GM04504 (cell line): ENCODE measurements around the gene CMTM6.
"Not testable (repeated sequence)": the region's sequence is repeated elsewhere in the genome, so short reads cannot be mapped to it uniquely, and the experiment has no call there.

ENCODE experiments used
- DNase-seq: peaks from one replicate; pipeline ENCODE4 v3.0.0-alpha.2; 2012; ENCODE audit warnings: low read depth

Gene CMTM6

GRCh38 chr3:32466808-32467207 is 35.8 kb downstream of the CMTM6 start:
- not testable (repeated sequence) for DNase-seq

- DNase-seq: not testable (repeated sequence)
These were observed 37.9 kb downstream of the CMTM6 start for GRCh38 chr3:32464726-32465125.

GRCh38 chr3:32463415-32463814 is 39.2 kb downstream of the CMTM6 start:
- not testable (repeated sequence) for DNase-seq

DNA sequence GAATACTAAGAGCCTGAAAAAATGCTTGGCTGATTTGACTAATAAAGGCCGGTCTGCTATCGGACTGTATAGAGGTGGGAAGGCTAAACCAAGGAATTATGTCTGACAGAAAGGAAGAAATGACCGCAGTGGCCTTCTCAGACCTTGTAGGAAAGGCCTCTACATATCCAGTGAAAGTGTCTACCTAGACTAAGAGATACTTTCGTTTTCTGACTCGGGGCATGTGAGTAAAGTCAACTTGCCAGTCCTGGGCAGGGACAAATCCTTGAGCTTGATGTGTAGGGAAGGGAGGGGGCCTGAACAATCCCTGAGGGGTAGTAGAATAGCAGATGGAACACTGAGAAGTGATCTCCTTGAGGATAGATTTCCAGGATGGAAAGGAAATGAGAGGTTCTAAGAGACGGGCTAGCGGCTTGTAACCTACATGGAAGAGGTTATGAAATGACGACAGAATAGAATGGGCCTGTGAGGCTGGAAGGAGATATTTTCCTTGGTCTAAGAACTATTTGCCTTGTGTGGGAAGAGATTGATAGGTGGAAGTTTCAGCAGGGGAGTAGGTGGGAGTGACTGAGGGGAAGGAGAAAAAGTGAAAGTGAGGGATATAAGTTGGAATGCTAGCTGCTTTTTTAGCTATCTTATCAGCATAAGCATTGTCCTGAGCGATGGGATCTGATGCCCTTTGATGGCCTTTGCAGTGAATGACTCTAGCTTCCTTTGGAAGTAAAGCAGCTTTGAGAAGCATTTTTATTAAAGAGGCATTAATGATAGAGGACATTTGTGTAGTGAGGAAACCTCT is 40.3 kb downstream of the CMTM6 start:
- DNase-seq: not testable (repeated sequence)

- not testable (repeated sequence) for DNase-seq
These were observed 41.7 kb downstream of the CMTM6 start for GRCh38 chr3:32460817-32461496.

GRCh38 chr3:32460031-32460749 is 42.5 kb downstream of the CMTM6 start:
- no peak for DNase-seq

DNA sequence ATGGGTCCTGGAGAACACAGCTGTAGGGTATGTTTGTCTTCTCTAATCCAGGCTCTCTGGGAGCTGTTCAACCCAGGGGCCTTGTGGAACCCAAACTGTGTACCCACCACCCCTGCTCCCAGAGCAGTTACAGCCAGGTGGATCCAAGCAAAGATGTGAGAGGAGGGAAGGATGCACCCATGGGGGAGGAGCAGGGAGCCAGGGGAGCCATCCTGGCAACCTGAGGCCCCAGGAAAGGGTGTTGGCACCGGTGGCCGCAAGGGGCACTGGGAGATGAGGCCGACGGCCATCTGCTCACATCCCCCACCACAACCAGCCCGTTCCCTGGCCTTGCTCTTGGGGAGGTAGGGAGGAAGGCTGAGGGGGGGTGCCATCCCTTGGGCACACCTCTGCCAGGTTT is 43.2 kb downstream of the CMTM6 start:
- DNase-seq: no peak

DNA sequence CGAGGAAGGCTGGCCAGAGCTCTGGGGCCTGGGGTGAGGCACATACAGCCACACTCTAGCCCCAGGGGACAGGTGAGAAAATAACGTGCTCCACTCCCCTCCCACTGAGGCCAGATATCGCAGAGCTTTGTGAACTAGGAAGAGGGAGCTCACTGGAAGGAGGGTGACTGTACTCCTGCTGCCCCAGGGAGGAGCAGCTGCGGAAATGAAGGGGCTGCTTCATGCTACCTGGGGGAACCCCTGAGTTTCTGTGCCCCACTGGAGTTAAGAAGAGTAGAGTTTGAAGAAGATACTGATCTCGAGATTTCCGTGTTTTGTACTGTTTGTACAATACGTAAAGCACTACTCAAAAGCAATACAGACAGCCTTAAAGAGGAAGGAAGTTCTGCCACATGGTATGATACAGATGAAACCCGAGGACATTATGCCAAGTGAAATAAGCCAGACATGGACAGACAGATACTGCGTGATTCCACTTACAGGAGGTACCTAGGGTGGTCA is 44.6 kb downstream of the CMTM6 start:
- no peak for DNase-seq

- DNase-seq: no peak
These were observed 46.1 kb downstream of the CMTM6 start for GRCh38 chr3:32456429-32457130.

GRCh38 chr3:32455609-32456428 is 46.8 kb downstream of the CMTM6 start:
- DNase-seq: no peak

GRCh38 chr3:32454731-32455608 is 47.7 kb downstream of the CMTM6 start:
- no peak for DNase-seq

DNA sequence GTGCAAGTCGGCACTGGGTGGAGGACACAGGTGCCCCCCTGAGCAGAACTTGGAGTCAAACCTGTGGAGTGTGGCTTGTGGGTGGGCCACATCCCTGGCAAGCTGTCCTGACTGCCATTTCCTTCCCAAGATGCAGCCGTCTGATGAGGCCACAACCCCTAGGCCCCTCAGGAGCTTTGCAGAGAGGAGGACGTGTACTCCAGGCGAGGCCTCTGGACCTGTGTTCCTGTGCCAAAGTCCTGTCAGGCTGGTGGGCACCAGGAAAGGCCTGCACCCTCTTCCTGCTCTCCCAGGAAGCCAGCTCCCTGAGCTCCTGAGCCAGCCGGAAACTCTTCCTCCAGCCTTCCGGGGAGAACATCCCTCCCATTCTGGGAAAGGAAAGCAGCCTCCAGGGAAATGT is 48.5 kb downstream of the CMTM6 start:
- no peak for DNase-seq

- DNase-seq: no peak
These were observed 49.3 kb downstream of the CMTM6 start for GRCh38 chr3:32453346-32453745.

- no peak for DNase-seq
These were observed 50.6 kb downstream of the CMTM6 start for GRCh38 chr3:32452009-32452408.

DNA sequence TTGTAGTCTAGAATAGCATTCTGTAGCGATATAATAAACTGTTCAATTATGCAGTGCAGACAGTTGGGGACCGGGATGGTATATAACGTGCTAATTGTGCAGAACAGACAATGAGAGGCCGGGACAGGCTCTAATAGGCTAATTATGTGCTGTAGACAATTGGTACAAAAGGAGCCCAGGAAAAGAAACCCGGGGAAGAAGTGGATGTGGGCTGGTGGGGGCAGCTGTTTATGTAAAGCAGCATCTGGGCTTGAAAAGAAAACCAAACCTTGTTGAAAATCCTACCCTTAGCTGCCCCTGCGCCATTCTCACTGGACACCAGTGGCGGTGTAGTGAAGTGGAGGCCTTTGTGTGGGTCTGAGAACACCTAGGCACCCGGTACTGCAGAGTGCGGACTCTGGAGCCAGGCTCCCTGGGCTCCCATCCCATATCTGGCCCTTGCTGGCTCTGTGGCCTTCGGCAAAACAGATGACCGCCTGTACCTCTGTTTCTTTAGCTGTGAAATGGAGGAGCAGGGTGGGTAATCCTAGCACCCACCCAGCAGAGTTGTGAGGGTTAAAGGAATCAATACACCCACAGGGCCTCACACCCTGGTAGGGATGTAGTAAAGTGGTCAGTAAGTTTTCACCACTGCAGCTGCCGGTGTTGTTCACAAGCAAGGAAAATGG is 51.5 kb downstream of the CMTM6 start:
- DNase-seq: no peak

DNA sequence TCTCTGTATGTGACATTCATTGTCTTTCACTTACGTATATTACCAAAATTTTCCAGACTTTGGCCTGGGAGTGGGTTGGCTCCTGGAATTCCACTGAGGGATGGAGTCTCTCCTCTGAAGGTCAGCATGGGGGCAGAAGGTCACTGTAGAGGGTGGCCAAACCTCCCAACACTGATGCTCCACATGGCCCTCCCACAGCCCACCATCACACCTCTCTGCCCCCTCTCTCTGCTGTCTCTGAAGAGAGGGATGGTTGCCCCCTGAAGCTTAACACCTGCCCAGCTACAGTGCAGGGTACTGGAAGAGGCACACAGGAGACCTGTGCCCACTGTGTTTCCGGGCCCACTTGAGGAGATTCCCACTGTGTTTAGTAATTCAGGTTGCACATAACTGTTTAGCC is 52.2 kb downstream of the CMTM6 start:
- DNase-seq: no peak

DNA sequence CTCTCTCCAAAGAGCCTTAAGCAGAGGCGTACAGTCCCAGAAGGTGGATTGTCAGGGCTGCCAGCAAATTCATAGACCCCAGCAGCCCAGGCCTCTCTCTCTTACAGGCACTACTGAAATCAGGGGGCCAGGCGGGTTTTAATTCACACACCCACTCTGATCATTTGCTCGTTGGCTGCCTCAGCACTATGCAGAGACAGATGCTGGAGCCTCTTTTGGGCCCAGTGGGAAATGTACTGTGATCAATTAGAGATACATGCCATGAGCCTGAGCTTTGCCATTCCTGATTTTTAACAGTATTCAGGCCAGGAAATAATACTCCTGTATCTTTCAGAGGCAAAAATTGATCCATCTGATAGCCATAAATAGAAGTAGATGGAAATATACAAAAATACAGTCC is 53.0 kb downstream of the CMTM6 start:
- no peak for DNase-seq

DNA sequence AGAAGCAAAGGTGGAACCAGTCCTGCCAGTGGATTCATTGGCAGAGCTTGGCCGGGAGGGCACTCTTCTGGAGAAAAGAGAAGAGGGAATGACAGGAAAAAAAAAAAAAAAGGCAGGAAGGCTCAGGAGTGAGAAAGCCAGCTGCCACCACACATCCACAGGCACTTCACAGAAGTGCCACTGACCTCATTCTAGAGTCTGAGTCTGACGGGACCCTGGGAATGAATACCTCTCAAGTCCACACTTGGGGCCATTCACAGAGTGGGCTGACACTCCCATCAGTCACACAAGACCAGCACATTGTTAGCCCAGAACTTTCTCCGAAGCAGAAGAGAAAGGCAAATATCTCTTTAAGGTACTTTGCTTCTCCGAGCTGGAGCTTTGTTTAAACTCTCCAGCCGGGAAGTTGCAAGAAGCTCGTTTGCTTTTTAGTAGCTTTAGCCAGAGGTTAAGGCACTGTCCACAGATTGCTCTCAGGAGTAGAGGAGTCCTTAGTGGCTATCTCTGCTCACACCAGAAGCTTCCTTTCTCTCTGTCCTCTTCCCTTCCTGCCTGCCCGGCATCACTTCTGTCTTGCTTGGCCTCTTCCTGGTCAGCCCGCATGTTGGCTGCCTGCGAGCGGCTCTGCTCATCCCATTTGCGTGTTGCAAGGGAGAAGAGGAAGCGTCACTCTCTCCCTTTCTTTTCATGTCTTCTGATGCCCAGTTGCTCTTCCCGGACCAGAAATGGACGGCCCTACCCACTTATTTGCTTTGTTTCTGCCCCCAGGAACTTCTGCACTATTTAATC is 53.8 kb downstream of the CMTM6 start:
- no peak for DNase-seq

DNA sequence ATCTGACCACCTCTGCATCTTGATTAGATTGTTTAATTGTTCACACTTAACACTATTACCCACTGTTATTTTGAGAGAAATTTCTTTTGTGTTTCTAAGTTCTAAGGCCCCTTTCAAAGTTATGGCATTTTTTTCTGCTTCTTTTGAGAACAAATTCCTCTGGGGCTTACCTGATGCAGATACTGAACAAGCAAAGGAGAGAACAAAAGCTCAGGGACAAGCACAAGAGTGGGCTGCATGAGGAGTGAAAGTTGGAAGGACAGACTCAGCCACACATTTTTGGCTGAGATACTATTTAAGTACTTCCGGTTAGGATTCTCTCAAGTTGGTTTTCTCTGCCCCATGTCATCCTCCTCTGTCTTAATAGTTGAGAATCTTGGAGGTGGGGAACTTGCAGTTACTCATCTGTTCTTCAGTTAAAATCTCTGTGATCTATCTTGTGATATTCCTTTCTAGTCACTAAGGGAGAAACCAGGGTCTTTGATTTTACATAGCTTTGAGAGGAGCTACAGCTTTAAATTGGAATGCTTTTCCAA is 54.7 kb downstream of the CMTM6 start:
- DNase-seq: no peak
